HCT116 (cell line): Measurements from ENCODE around the gene ADIPOR2. TPM values are rescaled to one million over a fixed set of nuclear protein-coding genes. Genes with fewer than 3 reads are reported as not detected.

Experiments used
- ATAC-seq: fragments of 200-7000 bp; cut with Tn5 transposase; 2 replicates; pipeline ENCODE4 v1.9.1; 2020; ENCODE audit warnings: mild to moderate bottlenecking, moderate library complexity
- BruUV-seq: library from RNA; stranded (reverse); fragments of 400-500 nt; replicated peaks from 2 replicates; lab custom pipeline; 2021; lab: Mats Ljungman, UMichigan
- CTCF ChIA-PET: fragments of 300-600 bp; sonication (Branson Sonifier 250); formaldehyde crosslinking; loops from one replicate; lab custom pipeline; 2021; ENCODE audit warnings: antibody characterized with exemption; lab: Charles Lee
- POLR2A ChIA-PET: fragments of 300-600, 350-600 bp; sonication (Branson Sonifier 250); formaldehyde crosslinking; loops from one replicate; lab custom pipeline; 2021; ENCODE audit warnings: antibody characterized with exemption; lab: Charles Lee
- RAD21 ChIA-PET, 2 experiments: fragments of 300-600 bp; sonication (Branson Sonifier 250); formaldehyde crosslinking; loops; one replicate each; lab custom pipeline; 2023; ENCODE audit warnings: low total read pairs in 2 of 2; ENCODE audit not compliant: uncharacterized antibody in 2 of 2, unreplicated experiment in 2 of 2, low non-redundant PET in 1 of 2; lab: Charles Lee
- DNase-seq: peaks from one replicate; pipeline ENCODE4 v3.0.0-alpha.2; 2010; ENCODE audit warnings: low read depth, low spot score
- H2AFZ ChIP-seq: fragments of 200-600 bp; shearing (Covaris generic), sonication (generic); 2 replicates; pipeline ENCODE4 v1.6.1; 2017; ENCODE audit warnings: low read depth, mixed run types, mixed read lengths, antibody characterized with exemption, low read length; ENCODE audit not compliant: poor library complexity, severe bottlenecking
- H3K27ac ChIP-seq: 2 replicates; pipeline ENCODE4 v1.5.1; 2012; ENCODE audit warnings: low read depth, low read length
- H3K27me3 ChIP-seq: fragments of 200-600 bp; sonication (generic); 2 replicates; pipeline ENCODE4 v1.6.1; 2016; ENCODE audit warnings: mixed run types, low read length, mixed read lengths; ENCODE audit not compliant: insufficient read depth
- H3K36me3 ChIP-seq, 2 experiments: fragments of 200-500 bp in 1 of 2; fragments of 200-600 bp in 1 of 2; sonication (Bioruptor generic) in 1 of 2; sonication (generic) in 1 of 2; 2 replicates each; pipeline versions ENCODE4 v1.5.1 to v1.6.1; 2014 to 2016; ENCODE audit warnings: low read length in 2 of 2, inconsistent platforms in 1 of 2, mixed read lengths in 1 of 2, mixed run types in 1 of 2; ENCODE audit not compliant: insufficient read depth in 2 of 2, control insufficient read depth in 1 of 2
- H3K4me1 ChIP-seq, 2 experiments: fragments of 200-600 bp in 1 of 2; sonication (generic) in 1 of 2; 2 replicates each; pipeline versions ENCODE4 v1.5.1 to v1.6.1; 2012 to 2017; ENCODE audit warnings: low read length in 2 of 2, inconsistent platforms in 1 of 2, mild to moderate bottlenecking in 1 of 2, mixed read lengths in 1 of 2, mixed run types in 1 of 2, moderate library complexity in 1 of 2; ENCODE audit not compliant: insufficient read depth in 2 of 2, control insufficient read depth in 1 of 2
- H3K4me2 ChIP-seq: fragments of 200-600 bp; sonication (generic); 2 replicates; pipeline ENCODE4 v1.6.1; 2017; ENCODE audit warnings: mixed run types, low read length, mixed read lengths
- H3K4me3 ChIP-seq, 2 experiments: fragments of 200-600 bp in 1 of 2; sonication (generic) in 1 of 2; replicated peaks in 1 of 2; 2 replicates each; pipeline ENCODE4 v1.5.1; 2011 to 2016; ENCODE audit warnings: low read length in 2 of 2, control low read depth in 1 of 2, low read depth in 1 of 2, mild to moderate bottlenecking in 1 of 2, mixed read lengths in 1 of 2, mixed run types in 1 of 2
- H3K79me2 ChIP-seq: fragments of 200-600 bp; sonication (generic); 2 replicates; pipeline ENCODE4 v1.6.1; 2017; ENCODE audit warnings: mild to moderate bottlenecking, mixed run types, low read length, moderate library complexity, mixed read lengths; ENCODE audit not compliant: insufficient read depth
- H3K9ac ChIP-seq: fragments of 200-600 bp; sonication (generic); 2 replicates; pipeline ENCODE4 v1.6.1; 2016; ENCODE audit warnings: low read length, mixed read lengths
- H3K9me2 ChIP-seq: fragments of 200-600 bp; sonication (generic), shearing (Covaris generic); 2 replicates; pipeline ENCODE4 v1.6.1; 2017; ENCODE audit warnings: mixed run types, mild to moderate bottlenecking, moderate library complexity; ENCODE audit not compliant: insufficient read depth
- H3K9me3 ChIP-seq, 2 experiments: fragments of 200-500 bp in 1 of 2; fragments of 200-600 bp in 1 of 2; sonication (Bioruptor generic) in 1 of 2; sonication (generic) in 1 of 2; 2 replicates each; pipeline ENCODE4 v1.6.1; 2014 to 2017; ENCODE audit warnings: low read length in 2 of 2, mixed read lengths in 2 of 2, inconsistent platforms in 1 of 2, low read depth in 1 of 2, mild to moderate bottlenecking in 1 of 2, mixed run types in 1 of 2, moderate library complexity in 1 of 2; ENCODE audit not compliant: control insufficient read depth in 1 of 2, insufficient read depth in 1 of 2
- H4K20me1 ChIP-seq: fragments of 200-600 bp; sonication (generic), shearing (Covaris generic); 2 replicates; pipeline ENCODE4 v1.6.1; 2017; ENCODE audit warnings: mixed run types, mild to moderate bottlenecking, moderate library complexity; ENCODE audit not compliant: insufficient read depth
- ATF3 ChIP-seq: IDR thresholded peaks from 2 replicates; pipeline ENCODE4 v1.6.1; 2012
- CBX3 ChIP-seq: IDR thresholded peaks from 2 replicates; pipeline ENCODE4 v1.6.1; 2012; ENCODE audit warnings: low read depth
- CEBPB ChIP-seq: IDR thresholded peaks from 2 replicates; pipeline ENCODE4 v1.6.1; 2012; ENCODE audit warnings: low read depth
- EGR1 ChIP-seq: IDR thresholded peaks from 2 replicates; pipeline ENCODE4 v1.6.1; 2012; ENCODE audit warnings: low read depth
- ELF1 ChIP-seq: IDR thresholded peaks from 2 replicates; pipeline ENCODE4 v1.6.1; 2012; ENCODE audit warnings: low read depth, borderline replicate concordance
- EZH2 ChIP-seq: fragments of 200-600 bp; sonication (generic); IDR thresholded peaks from 2 replicates; pipeline ENCODE4 v1.6.1; 2017; ENCODE audit warnings: antibody characterized with exemption, mixed run types
- FOSL1 ChIP-seq: IDR thresholded peaks from 2 replicates; pipeline ENCODE4 v1.6.1; 2012; ENCODE audit warnings: low read depth
- JUND ChIP-seq: IDR thresholded peaks from 2 replicates; pipeline ENCODE4 v1.6.1; 2012
- MAX ChIP-seq: IDR thresholded peaks from 2 replicates; pipeline ENCODE4 v1.6.1; 2012
- RAD21 ChIP-seq: IDR thresholded peaks from 2 replicates; pipeline ENCODE4 v1.6.1; 2012; ENCODE audit warnings: low read depth, mild to moderate bottlenecking
- REST ChIP-seq: IDR thresholded peaks from 2 replicates; pipeline ENCODE4 v1.6.1; 2012; ENCODE audit warnings: low read depth
- SIN3A ChIP-seq: IDR thresholded peaks from 2 replicates; pipeline ENCODE4 v1.6.1; 2012; ENCODE audit warnings: low read depth
- SRF ChIP-seq: IDR thresholded peaks from 2 replicates; pipeline ENCODE4 v1.6.1; 2012; ENCODE audit warnings: low read depth
- TCF7L2 ChIP-seq: IDR thresholded peaks from 2 replicates; pipeline ENCODE4 v1.7.0; 2011; ENCODE audit warnings: borderline replicate concordance, inconsistent platforms; ENCODE audit not compliant: insufficient read depth, insufficient read length; ENCODE audit errors: extremely low read depth
- YY1 ChIP-seq: IDR thresholded peaks from 2 replicates; pipeline ENCODE4 v1.6.1; 2011; ENCODE audit warnings: low read length, low read depth, moderate library complexity, mild to moderate bottlenecking; ENCODE audit not compliant: insufficient replicate concordance; ENCODE audit errors: extremely low read depth
- ZBTB33 ChIP-seq: IDR thresholded peaks from 2 replicates; pipeline ENCODE4 v1.6.1; 2011; ENCODE audit warnings: mild to moderate bottlenecking, low read length, moderate library complexity; ENCODE audit not compliant: insufficient replicate concordance; ENCODE audit errors: extremely low read depth
- ZFX ChIP-seq: fragments of 450-650 bp; IDR thresholded peaks from 2 replicates; pipeline ENCODE4 v1.6.1; 2017
- ZNF274 ChIP-seq: fragments of 200-500 bp; sonication (Bioruptor generic); IDR thresholded peaks from 2 replicates; pipeline ENCODE4 v1.6.1; 2014; ENCODE audit warnings: mild to moderate bottlenecking, low read depth, low read length, inconsistent platforms
- intact Hi-C: fragments of 100-400 bp; cut with micrococcal nuclease; formaldehyde crosslinking; loops from 2 replicates; pipeline ENCODE4 v1.10.0; 2022
- total RNA-seq: library from RNA; stranded (reverse); gene quantifications from one replicate; pipeline ENCODE4 v1.2.1, GENCODE V29; 2021; ENCODE audit not compliant: unreplicated experiment

The ADIPOR2 gene
- total RNA-seq, 1 experiment from 2014 or later: 69.9 TPM

GRCh38 chr12:1749019-1749418, 58.1 kb downstream of the ADIPOR2 start:
- ChIA-PET POLR2A (interaction anchor here (0.6 kb wide), 1 partner anchor 26 kb away, joined by 7 read pairs; no protein-coding TSS in a partner anchor), CTCF (no interaction called here), RAD21 (no interaction called here)
- Histone ChIP-seq H3K9me2 (no peaks in the 10 kb centered on the region), H3K27ac (no peak overlapping the region), H3K27me3 (no peaks in the 10 kb centered on the region), H3K79me2 (peaks cover 92% of the 10 kb centered on the region), H4K20me1 (no peaks in the 10 kb centered on the region), H3K4me2 (no peak overlapping the region), H3K4me3 (no peak overlapping the region), H3K9ac (no peak overlapping the region), H3K36me3 (peaks cover 0 to 26% of the 10 kb centered on the region in 2 experiments; a peak in 2 of 4 replicates), H2AFZ (no peak overlapping the region), H3K9me3 (peaks cover 0 to 14% of the 10 kb centered on the region in 2 experiments; a peak in 2 of 4 replicates), H3K4me1 (no peaks in the 10 kb centered on the region)
- DNase-seq (no peak), ATAC-seq (no peak)
- BruUV-seq: no TSS peak
- intact Hi-C loops: no loop called here
- TF ChIP-seq ZFX (no peak), ATF3 (no peak), EGR1 (no peak), ZNF274 (no peak), EZH2 (no peak), RAD21 (no peak), ELF1 (no peak), FOSL1 (no peak), REST (no peak), ZBTB33 (no peak), CEBPB (no peak), JUND (no peak), SIN3A (no peak), TCF7L2 (no peak), SRF (no peak), YY1 (no peak), MAX (no peak), CBX3 (no peak)
